ENCODE measurements around the gene AP2M1.

Gene AP2M1

DNA sequence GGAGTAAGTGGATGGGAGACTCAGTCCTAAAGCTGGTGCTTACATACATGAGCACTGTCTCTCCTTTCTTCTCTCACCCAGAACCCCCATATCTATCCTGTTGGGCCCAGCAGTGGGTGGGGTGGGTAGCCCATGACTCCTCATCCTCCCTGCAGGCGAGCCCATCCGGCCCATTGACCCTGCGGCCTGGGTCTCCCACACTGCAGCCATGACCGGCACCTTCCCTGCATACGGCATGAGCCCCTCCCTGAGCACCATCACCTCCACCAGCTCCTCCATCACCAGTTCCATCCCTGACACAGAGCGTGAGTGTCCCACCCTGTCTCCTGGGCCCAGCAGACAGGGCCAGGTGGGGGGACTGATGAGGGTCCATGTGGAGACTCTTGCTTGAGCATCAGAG is 8.0 kb upstream of the AP2M1 start:
- no peak for TF ChIP-seq CTCF (IDR thresholded peaks at IDR 0.05; ENCODE audit: low read length, missing control alignments)
- no peak overlapping the region for H3K4me3 ChIP-seq (replicated peaks; ENCODE audit: low read depth, low read length)
- no peak for DNase-seq (ENCODE audit: low read depth)

DNA sequence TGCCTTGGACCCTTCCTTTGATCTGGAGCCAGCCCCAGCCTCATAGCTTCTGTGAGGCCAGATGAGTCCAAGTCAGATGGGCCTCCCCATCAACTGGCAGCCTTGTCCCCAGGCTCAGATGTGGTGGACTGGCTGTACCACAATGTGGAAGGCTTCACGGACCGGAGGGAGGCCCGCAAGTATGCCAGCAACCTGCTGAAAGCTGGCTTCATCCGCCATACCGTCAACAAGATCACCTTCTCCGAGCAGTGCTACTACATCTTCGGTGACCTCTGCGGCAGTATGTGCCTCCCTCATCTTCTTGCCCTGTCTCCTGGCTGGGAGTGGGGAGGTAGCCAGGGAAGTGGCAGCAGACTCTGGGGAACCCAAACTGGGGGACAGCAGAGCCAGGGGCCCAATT is 6.9 kb upstream of the AP2M1 start:
- no peak for TF ChIP-seq CTCF (IDR thresholded peaks at IDR 0.05; ENCODE audit: low read length, missing control alignments)
- DNase-seq (ENCODE audit: low read depth): no peak
- H3K4me3 ChIP-seq (replicated peaks; ENCODE audit: low read depth, low read length): no peak overlapping the region

- H3K4me3 ChIP-seq (replicated peaks; ENCODE audit: low read depth, low read length): no peak overlapping the region
- peak; percentile 70 for DNase-seq (ENCODE audit: low read depth)
- no peak for TF ChIP-seq CTCF (IDR thresholded peaks at IDR 0.05; ENCODE audit: low read length, missing control alignments)
Observed at GRCh38 chr3:184168363-184169120, 6.1 kb upstream of the AP2M1 start.

- TF ChIP-seq CTCF (IDR thresholded peaks at IDR 0.05; ENCODE audit: low read length, missing control alignments): no peak
- no peak for DNase-seq (ENCODE audit: low read depth)
- no peak overlapping the region for H3K4me3 ChIP-seq (replicated peaks; ENCODE audit: low read depth, low read length)
Observed at GRCh38 chr3:184169896-184170875, 4.5 kb upstream of the AP2M1 start.

- H3K4me3 ChIP-seq (replicated peaks; ENCODE audit: low read depth, low read length): no peak overlapping the region
- TF ChIP-seq CTCF (IDR thresholded peaks at IDR 0.05; ENCODE audit: low read length, missing control alignments): no peak
- peak; percentile 34 for DNase-seq (ENCODE audit: low read depth)
Observed at GRCh38 chr3:184171562-184171961, 3.1 kb upstream of the AP2M1 start.

GRCh38 chr3:184172681-184173373 is 1.8 kb upstream of the AP2M1 start:
- peak; percentile 93 for DNase-seq (ENCODE audit: low read depth)
- no peak for TF ChIP-seq CTCF (IDR thresholded peaks at IDR 0.05; ENCODE audit: low read length, missing control alignments)
- no peak overlapping the region for H3K4me3 ChIP-seq (replicated peaks; ENCODE audit: low read depth, low read length)

All from fibroblast of pulmonary artery (primary cell).